Lower leg skin (tissue), 3 donors: ENCODE data around the gene IRF2.

Source experiments
- CTCF ChIP-seq, 3 donors: fragments of 450-650 bp; IDR thresholded peaks; one replicate each; pipeline ENCODE4 v1.5.1; 2016; ENCODE audit warnings: antibody characterized with exemption in 3 of 3, mild to moderate bottlenecking in 3 of 3, moderate library complexity in 2 of 3
- POLR2A ChIP-seq, 2 donors: fragments of 450-650 bp; IDR thresholded peaks; one replicate each; pipeline ENCODE4 v1.6.1; 2016 to 2017; ENCODE audit warnings: antibody characterized with exemption in 2 of 2, mild to moderate bottlenecking in 1 of 2, moderate library complexity in 1 of 2

GRCh38 chr4:184376923-184377322 is 97.4 kb downstream of the IRF2 start:
- TF ChIP-seq POLR2A (IDR thresholded peaks at IDR 0.05) (no peak), CTCF (IDR thresholded peaks at IDR 0.05) (no peak)
